Nephron progenitor cell (in vitro differentiated cells): Measurements from ENCODE around the gene LDLRAD3.

Experiments
- DNase-seq: peaks from one replicate; pipeline ENCODE4 v3.0.0; 2021
- H3K27ac Mint-ChIP-seq: 2 replicates; pipeline ENCODE4 v1.8.0; 2021; ENCODE audit warnings: mild to moderate bottlenecking, moderate library complexity, mixed read lengths
- H3K27me3 Mint-ChIP-seq: 2 replicates; pipeline ENCODE4 v1.8.0; 2021; ENCODE audit warnings: mild to moderate bottlenecking, low read depth, mixed read lengths; ENCODE audit not compliant: poor library complexity
- H3K36me3 Mint-ChIP-seq: 2 replicates; pipeline ENCODE4 v1.8.0; 2021; ENCODE audit warnings: low read depth, mixed read lengths
- H3K4me1 Mint-ChIP-seq: 2 replicates; pipeline ENCODE4 v1.8.0; 2021; ENCODE audit warnings: mixed read lengths
- H3K4me3 Mint-ChIP-seq: 2 replicates; pipeline ENCODE4 v1.8.0; 2021; ENCODE audit warnings: mild to moderate bottlenecking, moderate library complexity, mixed read lengths
- H3K9me3 Mint-ChIP-seq: 2 replicates; pipeline ENCODE4 v1.8.0; 2021; ENCODE audit warnings: mild to moderate bottlenecking, moderate library complexity, mixed read lengths
- TF ChIP-seq, protein P1 (sequence below): fragments of 200-600 bp; sonication (generic); IDR thresholded peaks from 2 replicates; pipeline ENCODE4 v1.5.0; 2021; ENCODE audit warnings: antibody characterized with exemption

LDLRAD3 gene

GRCh38 chr11:36148701-36149100 is 204.8 kb downstream of the LDLRAD3 start:
- Mint-ChIP-seq H3K27ac (peak overlapping the region; percentile 38), H3K27me3 (peaks cover 2% of the 10 kb centered on the region), H3K4me3 (no peak overlapping the region), H3K36me3 (peaks cover 28% of the 10 kb centered on the region), H3K9me3 (peaks cover under 1% of the 10 kb centered on the region), H3K4me1 (peaks cover 35% of the 10 kb centered on the region)
- DNase-seq, result no peak
- TF ChIP-seq, protein P1, sequence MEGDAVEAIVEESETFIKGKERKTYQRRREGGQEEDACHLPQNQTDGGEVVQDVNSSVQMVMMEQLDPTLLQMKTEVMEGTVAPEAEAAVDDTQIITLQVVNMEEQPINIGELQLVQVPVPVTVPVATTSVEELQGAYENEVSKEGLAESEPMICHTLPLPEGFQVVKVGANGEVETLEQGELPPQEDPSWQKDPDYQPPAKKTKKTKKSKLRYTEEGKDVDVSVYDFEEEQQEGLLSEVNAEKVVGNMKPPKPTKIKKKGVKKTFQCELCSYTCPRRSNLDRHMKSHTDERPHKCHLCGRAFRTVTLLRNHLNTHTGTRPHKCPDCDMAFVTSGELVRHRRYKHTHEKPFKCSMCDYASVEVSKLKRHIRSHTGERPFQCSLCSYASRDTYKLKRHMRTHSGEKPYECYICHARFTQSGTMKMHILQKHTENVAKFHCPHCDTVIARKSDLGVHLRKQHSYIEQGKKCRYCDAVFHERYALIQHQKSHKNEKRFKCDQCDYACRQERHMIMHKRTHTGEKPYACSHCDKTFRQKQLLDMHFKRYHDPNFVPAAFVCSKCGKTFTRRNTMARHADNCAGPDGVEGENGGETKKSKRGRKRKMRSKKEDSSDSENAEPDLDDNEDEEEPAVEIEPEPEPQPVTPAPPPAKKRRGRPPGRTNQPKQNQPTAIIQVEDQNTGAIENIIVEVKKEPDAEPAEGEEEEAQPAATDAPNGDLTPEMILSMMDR, result no peak

GRCh38 chr11:36149538-36150242 is 205.8 kb downstream of the LDLRAD3 start:
- TF ChIP-seq, protein P1, result peak; percentile 25
- H3K9me3 Mint-ChIP-seq, result no peaks in the 10 kb centered on the region
- H3K36me3 Mint-ChIP-seq, result peaks cover 28% of the 10 kb centered on the region
- peaks cover 2% of the 10 kb centered on the region for H3K27me3 Mint-ChIP-seq
- no peak overlapping the region for H3K4me3 Mint-ChIP-seq
- peaks cover 38% of the 10 kb centered on the region for H3K4me1 Mint-ChIP-seq
- no peak for DNase-seq
- peak overlapping the region; percentile 87 for H3K27ac Mint-ChIP-seq

DNA sequence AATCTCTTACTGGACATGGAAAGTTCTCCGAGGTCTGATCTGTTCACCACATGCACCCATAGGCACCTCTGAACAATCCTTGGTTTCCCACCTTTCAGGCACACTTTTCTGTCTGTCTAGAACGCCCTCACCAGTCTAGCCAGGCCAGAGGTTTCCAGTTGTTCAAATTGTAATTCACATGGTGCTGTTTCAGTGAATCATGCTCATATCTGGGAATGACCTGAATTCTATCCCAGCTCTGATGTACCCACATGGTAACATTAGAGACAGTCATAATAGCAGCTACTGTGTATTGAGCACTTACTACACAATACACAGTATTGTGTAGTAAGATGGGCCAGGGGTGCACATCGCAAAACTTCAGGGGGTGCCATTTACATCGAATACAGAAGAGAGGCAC is 207.1 kb downstream of the LDLRAD3 start:
- H3K36me3 Mint-ChIP-seq, result peaks cover 23% of the 10 kb centered on the region
- no peaks in the 10 kb centered on the region for H3K9me3 Mint-ChIP-seq
- H3K4me1 Mint-ChIP-seq, result peaks cover 46% of the 10 kb centered on the region
- H3K27ac Mint-ChIP-seq, result peak overlapping the region; percentile 24
- no peak for DNase-seq
- H3K27me3 Mint-ChIP-seq, result peaks cover 2% of the 10 kb centered on the region
- H3K4me3 Mint-ChIP-seq, result no peak overlapping the region
- TF ChIP-seq, protein P1, result no peak

- DNase-seq, result no peak
- no peaks in the 10 kb centered on the region for H3K9me3 Mint-ChIP-seq
- peaks cover 17% of the 10 kb centered on the region for H3K36me3 Mint-ChIP-seq
- H3K27ac Mint-ChIP-seq, result no peak overlapping the region
- H3K4me1 Mint-ChIP-seq, result peaks cover 52% of the 10 kb centered on the region
- TF ChIP-seq, protein P1, result no peak
- no peak overlapping the region for H3K4me3 Mint-ChIP-seq
- peaks cover 2% of the 10 kb centered on the region for H3K27me3 Mint-ChIP-seq
Measured at GRCh38 chr11:36151933-36152580, 208.2 kb downstream of the LDLRAD3 start.

DNA sequence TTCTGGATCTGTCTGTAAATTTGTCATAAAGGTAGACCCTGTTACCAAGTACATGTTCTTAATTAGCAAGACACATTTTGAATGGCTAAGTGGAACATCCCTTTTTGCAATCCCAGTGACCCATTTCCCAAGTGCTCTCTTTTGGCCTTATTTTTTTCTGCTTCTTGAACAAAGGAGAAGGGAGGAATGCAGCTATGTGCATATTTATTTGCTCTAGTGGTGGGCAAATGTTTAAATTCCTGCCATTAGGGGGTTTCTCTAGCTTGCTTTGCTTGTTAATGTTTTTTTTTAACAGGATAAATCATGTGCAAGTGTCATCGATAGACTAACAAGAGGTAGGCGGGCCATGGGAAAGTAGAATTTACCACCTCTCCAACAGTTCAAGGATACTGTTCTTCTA is 209.7 kb downstream of the LDLRAD3 start:
- H3K9me3 Mint-ChIP-seq, result no peaks in the 10 kb centered on the region
- TF ChIP-seq, protein P1, result no peak
- H3K27ac Mint-ChIP-seq, result no peak overlapping the region
- H3K4me1 Mint-ChIP-seq, result peaks cover 52% of the 10 kb centered on the region
- H3K36me3 Mint-ChIP-seq, result peaks cover 13% of the 10 kb centered on the region
- peaks cover 2% of the 10 kb centered on the region for H3K27me3 Mint-ChIP-seq
- DNase-seq, result no peak
- no peak overlapping the region for H3K4me3 Mint-ChIP-seq
